Measurements from ENCODE around the gene AHRR. TPM values are rescaled to one million over a fixed set of nuclear protein-coding genes. Genes with fewer than 3 reads are reported as not detected.

AHRR gene
- total and polyA plus RNA-seq, 2 experiments from 2014 or later = 0.27 to 1.8 TPM

DNA sequence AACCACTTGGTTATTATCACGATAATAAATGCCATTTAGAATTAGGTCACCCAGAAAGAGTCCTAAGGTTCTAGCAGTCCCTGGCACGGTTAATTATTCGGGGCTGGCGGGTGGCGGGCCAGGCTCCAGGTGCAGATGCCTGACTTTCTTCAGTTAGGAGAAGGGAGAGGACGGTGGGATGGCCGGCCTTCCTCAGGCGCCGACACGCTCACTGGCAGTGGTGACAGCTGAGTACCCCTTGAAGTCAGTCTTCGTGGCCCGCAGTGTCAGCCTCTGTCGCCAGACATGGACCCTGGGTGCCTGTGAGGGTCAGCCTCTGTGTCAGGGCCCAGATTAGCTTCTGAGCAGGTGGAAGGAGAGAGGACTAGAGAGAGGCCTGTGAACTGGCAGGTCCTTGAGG is 100.4 kb downstream of the AHRR start:
- H3K79me2 ChIP-seq (replicated peaks; ENCODE audit: insufficient read depth) = no peaks in the 10 kb centered on the region
- no peaks in the 10 kb centered on the region for H3K27me3 ChIP-seq (ENCODE audit: insufficient read depth)
- no peak overlapping the region for H2AFZ ChIP-seq
- no peak for ATAC-seq
- Mint-ChIP-seq H3K4me3 (no peak overlapping the region), H3K36me3 (ENCODE audit: low read depth) (no peaks in the 10 kb centered on the region), H3K4me1 (peaks cover 4% of the 10 kb centered on the region; the same call in 1 of the 3 replicates), H3K27ac (no peak overlapping the region), H3K9me3 (no peaks in the 10 kb centered on the region), H3K27me3 (ENCODE audit: insufficient read depth, low read depth, poor library complexity) (peaks cover 8% of the 10 kb centered on the region)
- no peak overlapping the region for H3K27ac ChIP-seq (ENCODE audit: low read depth)
- H3K4me2 ChIP-seq = no peak overlapping the region
- DNase-seq (ENCODE audit: low spot score) = no peak
- H3K4me3 ChIP-seq = no peak overlapping the region
- H3F3A ChIP-seq (replicated peaks; ENCODE audit: low read depth) = no peaks in the 10 kb centered on the region
- no peaks in the 10 kb centered on the region for H3K4me1 ChIP-seq (ENCODE audit: insufficient read depth)
- TF ChIP-seq ZNF114 (CRISPR knock-in tag; IDR thresholded peaks at IDR 0.05) = no peak
- no peak for TF ChIP-seq STAT1 (IDR thresholded peaks at IDR 0.05; ENCODE audit: unreplicated experiment)
- TF ChIP-seq, protein P1, sequence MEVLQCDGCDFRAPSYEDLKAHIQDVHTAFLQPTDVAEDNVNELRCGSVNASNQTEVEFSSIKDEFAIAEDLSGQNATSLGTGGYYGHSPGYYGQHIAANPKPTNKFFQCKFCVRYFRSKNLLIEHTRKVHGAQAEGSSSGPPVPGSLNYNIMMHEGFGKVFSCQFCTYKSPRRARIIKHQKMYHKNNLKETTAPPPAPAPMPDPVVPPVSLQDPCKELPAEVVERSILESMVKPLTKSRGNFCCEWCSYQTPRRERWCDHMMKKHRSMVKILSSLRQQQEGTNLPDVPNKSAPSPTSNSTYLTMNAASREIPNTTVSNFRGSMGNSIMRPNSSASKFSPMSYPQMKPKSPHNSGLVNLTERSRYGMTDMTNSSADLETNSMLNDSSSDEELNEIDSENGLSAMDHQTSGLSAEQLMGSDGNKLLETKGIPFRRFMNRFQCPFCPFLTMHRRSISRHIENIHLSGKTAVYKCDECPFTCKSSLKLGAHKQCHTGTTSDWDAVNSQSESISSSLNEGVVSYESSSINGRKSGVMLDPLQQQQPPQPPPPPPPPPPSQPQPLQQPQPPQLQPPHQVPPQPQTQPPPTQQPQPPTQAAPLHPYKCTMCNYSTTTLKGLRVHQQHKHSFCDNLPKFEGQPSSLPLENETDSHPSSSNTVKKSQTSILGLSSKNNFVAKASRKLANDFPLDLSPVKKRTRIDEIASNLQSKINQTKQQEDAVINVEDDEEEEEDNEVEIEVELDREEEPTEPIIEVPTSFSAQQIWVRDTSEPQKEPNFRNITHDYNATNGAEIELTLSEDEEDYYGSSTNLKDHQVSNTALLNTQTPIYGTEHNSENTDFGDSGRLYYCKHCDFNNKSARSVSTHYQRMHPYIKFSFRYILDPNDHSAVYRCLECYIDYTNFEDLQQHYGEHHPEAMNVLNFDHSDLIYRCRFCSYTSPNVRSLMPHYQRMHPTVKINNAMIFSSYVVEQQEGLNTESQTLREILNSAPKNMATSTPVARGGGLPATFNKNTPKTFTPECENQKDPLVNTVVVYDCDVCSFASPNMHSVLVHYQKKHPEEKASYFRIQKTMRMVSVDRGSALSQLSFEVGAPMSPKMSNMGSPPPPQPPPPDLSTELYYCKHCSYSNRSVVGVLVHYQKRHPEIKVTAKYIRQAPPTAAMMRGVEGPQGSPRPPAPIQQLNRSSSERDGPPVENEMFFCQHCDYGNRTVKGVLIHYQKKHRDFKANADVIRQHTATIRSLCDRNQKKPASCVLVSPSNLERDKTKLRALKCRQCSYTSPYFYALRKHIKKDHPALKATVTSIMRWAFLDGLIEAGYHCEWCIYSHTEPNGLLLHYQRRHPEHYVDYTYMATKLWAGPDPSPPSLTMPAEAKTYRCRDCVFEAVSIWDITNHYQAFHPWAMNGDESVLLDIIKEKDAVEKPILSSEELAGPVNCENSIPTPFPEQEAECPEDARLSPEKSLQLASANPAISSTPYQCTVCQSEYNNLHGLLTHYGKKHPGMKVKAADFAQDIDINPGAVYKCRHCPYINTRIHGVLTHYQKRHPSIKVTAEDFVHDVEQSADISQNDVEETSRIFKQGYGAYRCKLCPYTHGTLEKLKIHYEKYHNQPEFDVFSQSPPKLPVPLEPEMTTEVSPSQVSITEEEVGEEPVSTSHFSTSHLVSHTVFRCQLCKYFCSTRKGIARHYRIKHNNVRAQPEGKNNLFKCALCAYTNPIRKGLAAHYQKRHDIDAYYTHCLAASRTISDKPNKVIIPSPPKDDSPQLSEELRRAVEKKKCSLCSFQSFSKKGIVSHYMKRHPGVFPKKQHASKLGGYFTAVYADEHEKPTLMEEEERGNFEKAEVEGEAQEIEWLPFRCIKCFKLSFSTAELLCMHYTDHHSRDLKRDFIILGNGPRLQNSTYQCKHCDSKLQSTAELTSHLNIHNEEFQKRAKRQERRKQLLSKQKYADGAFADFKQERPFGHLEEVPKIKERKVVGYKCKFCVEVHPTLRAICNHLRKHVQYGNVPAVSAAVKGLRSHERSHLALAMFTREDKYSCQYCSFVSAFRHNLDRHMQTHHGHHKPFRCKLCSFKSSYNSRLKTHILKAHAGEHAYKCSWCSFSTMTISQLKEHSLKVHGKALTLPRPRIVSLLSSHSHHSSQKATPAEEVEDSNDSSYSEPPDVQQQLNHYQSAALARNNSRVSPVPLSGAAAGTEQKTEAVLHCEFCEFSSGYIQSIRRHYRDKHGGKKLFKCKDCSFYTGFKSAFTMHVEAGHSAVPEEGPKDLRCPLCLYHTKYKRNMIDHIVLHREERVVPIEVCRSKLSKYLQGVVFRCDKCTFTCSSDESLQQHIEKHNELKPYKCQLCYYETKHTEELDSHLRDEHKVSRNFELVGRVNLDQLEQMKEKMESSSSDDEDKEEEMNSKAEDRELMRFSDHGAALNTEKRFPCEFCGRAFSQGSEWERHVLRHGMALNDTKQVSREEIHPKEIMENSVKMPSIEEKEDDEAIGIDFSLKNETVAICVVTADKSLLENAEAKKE (CRISPR knock-in tag; IDR thresholded peaks at IDR 0.05) = no peak
- no peak for TF ChIP-seq JUNB (IDR thresholded peaks at IDR 0.05; ENCODE audit: unreplicated experiment)
- TF ChIP-seq CREB1 (CRISPR knock-in tag; IDR thresholded peaks at IDR 0.05; ENCODE audit: low read depth) = no peak
- peaks cover 8% of the 10 kb centered on the region for H3K9me2 ChIP-seq (ENCODE audit: insufficient read depth)
- no peaks in the 10 kb centered on the region for H3K36me3 ChIP-seq (ENCODE audit: insufficient read depth)
- no peaks in the 10 kb centered on the region for H4K20me1 ChIP-seq (replicated peaks; ENCODE audit: insufficient read depth)
